HepG2 (cell line): ENCODE results near the gene MTO1. TPM values are rescaled to one million over a fixed set of nuclear protein-coding genes. Genes with fewer than 3 reads are reported as not detected.
A peak's percentile ranks its signal among the peaks of the same experiment; 100 is the strongest.

Source experiments
- CREBL2 ChIP-seq: sonication (generic); formaldehyde crosslinking; IDR thresholded peaks from 2 replicates; pipeline ENCODE4 v1.8.1; 2023; ENCODE audit warnings: missing genetic modification reagents, mild to moderate bottlenecking, borderline replicate concordance
- E2F1 ChIP-seq: sonication (generic); formaldehyde crosslinking; IDR thresholded peaks from 2 replicates; pipeline ENCODE4 v1.5.0; 2020; ENCODE audit warnings: missing genetic modification reagents
- ETV6 ChIP-seq: sonication (generic); formaldehyde crosslinking; conservative IDR thresholded peaks from 2 replicates; pipeline ENCODE4 v1.4.0; 2020; ENCODE audit warnings: missing genetic modification reagents
- GABPB1 ChIP-seq: IDR thresholded peaks from 2 replicates; pipeline ENCODE4 v1.6.1; 2016; ENCODE audit warnings: mild to moderate bottlenecking, missing genetic modification reagents, moderate library complexity, missing compliant biosample characterization
- HMGA1 ChIP-seq: sonication (generic); formaldehyde crosslinking; conservative IDR thresholded peaks from 2 replicates; pipeline ENCODE4 v1.4.0; 2020; ENCODE audit warnings: missing genetic modification reagents
- HOXD1 ChIP-seq: sonication (generic); formaldehyde crosslinking; IDR thresholded peaks from 2 replicates; pipeline ENCODE4 v1.5.0; 2020; ENCODE audit warnings: missing genetic modification reagents
- KLF16 ChIP-seq, 2 experiments: sonication (generic) in 1 of 2; formaldehyde crosslinking in 1 of 2; IDR thresholded peaks; 2 replicates each; pipeline versions ENCODE4 v1.6.1 to v1.8.0; 2016 to 2023; ENCODE audit warnings: missing genetic modification reagents in 2 of 2, missing compliant biosample characterization in 1 of 2
- KLF9 ChIP-seq: IDR thresholded peaks from 2 replicates; pipeline ENCODE4 v1.6.1; 2016; ENCODE audit warnings: low read depth
- NRL ChIP-seq: sonication (generic); formaldehyde crosslinking; IDR thresholded peaks from 2 replicates; pipeline ENCODE4 v1.5.0; 2020; ENCODE audit warnings: missing genetic modification reagents, mild to moderate bottlenecking, moderate library complexity, borderline replicate concordance
- PHF20 ChIP-seq: sonication (generic); formaldehyde crosslinking; IDR thresholded peaks from 2 replicates; pipeline ENCODE4 v1.5.0; 2020; ENCODE audit warnings: mild to moderate bottlenecking, missing genetic modification reagents
- SALL1 ChIP-seq: sonication (generic); formaldehyde crosslinking; IDR thresholded peaks from 2 replicates; pipeline ENCODE4 v1.8.0; 2022; ENCODE audit warnings: mild to moderate bottlenecking, missing genetic modification reagents
- TARDBP ChIP-seq: sonication (generic); formaldehyde crosslinking; IDR thresholded peaks from 2 replicates; pipeline ENCODE4 v1.8.0; 2022; ENCODE audit warnings: mild to moderate bottlenecking, missing genetic modification reagents
- XBP1 ChIP-seq: sonication (generic); formaldehyde crosslinking; IDR thresholded peaks from 2 replicates; pipeline ENCODE4 v1.5.0; 2020; ENCODE audit warnings: missing genetic modification reagents
- ZBTB10 ChIP-seq: sonication (generic); formaldehyde crosslinking; IDR thresholded peaks from 2 replicates; pipeline ENCODE4 v1.4.0; 2020; ENCODE audit warnings: missing genetic modification reagents, borderline replicate concordance
- ZKSCAN8 ChIP-seq: IDR thresholded peaks from 2 replicates; pipeline ENCODE4 v1.6.1; 2016; ENCODE audit warnings: borderline replicate concordance, missing genetic modification reagents, missing compliant biosample characterization
- ZNF180 ChIP-seq: sonication (generic); formaldehyde crosslinking; IDR thresholded peaks from 2 replicates; pipeline ENCODE4 v1.4.0; 2020; ENCODE audit warnings: low read depth, missing genetic modification reagents, borderline replicate concordance
- ZNF275 ChIP-seq: sonication (generic); formaldehyde crosslinking; IDR thresholded peaks from 2 replicates; pipeline ENCODE4 v1.8.0; 2022; ENCODE audit warnings: missing genetic modification reagents, mild to moderate bottlenecking, inconsistent platforms, borderline replicate concordance
- ZNF34 ChIP-seq: sonication (generic); formaldehyde crosslinking; IDR thresholded peaks from 2 replicates; pipeline ENCODE4 v1.4.0; 2020; ENCODE audit warnings: mild to moderate bottlenecking, missing genetic modification reagents, borderline replicate concordance
- ZNF543 ChIP-seq: sonication (generic); formaldehyde crosslinking; IDR thresholded peaks from 2 replicates; pipeline ENCODE4 v1.4.0; 2020; ENCODE audit warnings: mild to moderate bottlenecking, missing genetic modification reagents
- ZNF563 ChIP-seq: sonication (generic); formaldehyde crosslinking; IDR thresholded peaks from 2 replicates; pipeline ENCODE4 v1.8.0; 2022; ENCODE audit warnings: mild to moderate bottlenecking, moderate library complexity, missing genetic modification reagents
- ZSCAN22 ChIP-seq: sonication (generic); formaldehyde crosslinking; IDR thresholded peaks from 2 replicates; pipeline ENCODE4 v1.4.0; 2020; ENCODE audit warnings: mild to moderate bottlenecking, missing genetic modification reagents
- polyA plus RNA-seq, 8 experiments: library from polyadenylated mRNA; depleted of rRNA in 3 of 8; stranded (reverse) in 7 of 8; unstranded in 1 of 8; fragments of >200 nt; fragmentation: Illumina TruSeq in 4 of 8; extraction: Trizol in 4 of 8; gene quantifications; 2 replicates each; pipeline versions ENCODE4 v1.2.1 to v1.2.3, GENCODE V29; 2011 to 2016; ENCODE audit warnings: low read depth in 4 of 8, missing spikeins in 1 of 8, mixed read lengths in 1 of 8; ENCODE audit not compliant: insufficient read depth in 1 of 8
- total RNA-seq, 5 experiments: library from RNA; depleted of rRNA; stranded (reverse); fragments of >200 nt; fragmentation: Illumina TruSeq; extraction: Trizol; gene quantifications; 2 replicates each; pipeline ENCODE4 v1.2.3, GENCODE V29; 2016; ENCODE audit warnings: low read depth in 1 of 5

MTO1 gene
- total and polyA plus RNA-seq, 2 of the 13 experiments (the other 11 are each of a cell fraction or from before 2014, with no cell fraction given) = 21.1 to 45.3 TPM

- no peak for TF ChIP-seq ZSCAN22 (CRISPR knock-in tag)
- peak; percentile 47 for TF ChIP-seq SALL1 (CRISPR knock-in tag)
- TF ChIP-seq XBP1 (CRISPR knock-in tag) = peak; percentile 54
- TF ChIP-seq ZKSCAN8 (CRISPR knock-in tag) = no peak
- TF ChIP-seq KLF16 (CRISPR knock-in tag; IDR thresholded peaks at IDR 0.05) = no peak
- TF ChIP-seq CREBL2 (CRISPR knock-in tag) = no peak
- TF ChIP-seq GABPB1 (CRISPR knock-in tag) = peak; percentile 60; the same call in 1 of the 2 replicates
- TF ChIP-seq KLF9 (CRISPR knock-in tag) = no peak; the same call in 1 of the 2 replicates
- no peak for TF ChIP-seq ZNF34 (CRISPR knock-in tag)
- TF ChIP-seq HMGA1 (CRISPR knock-in tag) = no peak
- no peak for TF ChIP-seq PHF20 (CRISPR knock-in tag)
- no peak for TF ChIP-seq E2F1 (CRISPR knock-in tag)
- no peak; the same call in 1 of the 2 replicates for TF ChIP-seq ZNF275 (CRISPR knock-in tag)
- no peak; the same call in 1 of the 2 replicates for TF ChIP-seq NRL (CRISPR knock-in tag)
- TF ChIP-seq HOXD1 (CRISPR knock-in tag) = no peak
- TF ChIP-seq TARDBP (CRISPR knock-in tag) = peak; percentile 9; the same call in 1 of the 2 replicates
- TF ChIP-seq ZBTB10 (CRISPR knock-in tag) = 0 out of 2 replicates have a peak, but pooled peaks have one; percentile 17
- TF ChIP-seq ZNF180 (CRISPR knock-in tag) = no peak
- no peak for TF ChIP-seq ETV6
- TF ChIP-seq ZNF563 (CRISPR knock-in tag) = no peak
- no peak for TF ChIP-seq ZNF543 (CRISPR knock-in tag)
Observed at GRCh38 chr6:73521351-73521985, 59.9 kb downstream of the MTO1 start (continued).
